H9 (cell line): ENCODE data around the gene MSMB. TPM values are rescaled to one million over a fixed set of nuclear protein-coding genes. Genes with fewer than 3 reads are reported as not detected.

Experiments
- DNase-seq: peaks from one replicate; pipeline ENCODE4 v3.0.0-alpha.2; 2017
- H2AFZ ChIP-seq: one replicate; pipeline ENCODE4 v1.6.1; 2013; ENCODE audit warnings: mild to moderate bottlenecking, low read length, control low read depth, moderate library complexity
- H2AK5ac ChIP-seq: 2 replicates; pipeline ENCODE4 v1.6.1; 2013; ENCODE audit warnings: low read length, control low read depth, mixed read lengths; ENCODE audit not compliant: insufficient read length
- H2BK120ac ChIP-seq: one replicate; pipeline ENCODE4 v1.6.1; 2013; ENCODE audit warnings: low read depth, mild to moderate bottlenecking, low read length, control low read depth, inconsistent platforms; ENCODE audit not compliant: poor library complexity, severe bottlenecking
- H2BK12ac ChIP-seq: 2 replicates; pipeline ENCODE4 v1.6.1; 2013; ENCODE audit warnings: low read length, control low read depth, mixed read lengths, low read depth; ENCODE audit not compliant: insufficient read length
- H2BK15ac ChIP-seq: 2 replicates; pipeline ENCODE4 v1.6.1; 2013; ENCODE audit warnings: low read depth, low read length, control low read depth
- H2BK20ac ChIP-seq: one replicate; pipeline ENCODE4 v1.6.1; 2013; ENCODE audit warnings: low read depth, mild to moderate bottlenecking, low read length, control low read depth, inconsistent platforms; ENCODE audit not compliant: poor library complexity, severe bottlenecking
- H2BK5ac ChIP-seq: 2 replicates; pipeline ENCODE4 v1.6.1; 2013; ENCODE audit warnings: low read length, control low read depth, mixed read lengths; ENCODE audit not compliant: insufficient read length
- H3K14ac ChIP-seq: 2 replicates; pipeline ENCODE4 v1.6.1; 2013; ENCODE audit warnings: low read length, control low read depth; ENCODE audit not compliant: insufficient read depth
- H3K18ac ChIP-seq: 2 replicates; pipeline ENCODE4 v1.6.1; 2013; ENCODE audit warnings: low read depth, mild to moderate bottlenecking, mixed read lengths, low read length, control low read depth; ENCODE audit not compliant: insufficient read length
- H3K23ac ChIP-seq: 2 replicates; pipeline ENCODE4 v1.6.1; 2013; ENCODE audit warnings: low read length, control low read depth, mixed read lengths, low read depth; ENCODE audit not compliant: insufficient read length
- H3K23me2 ChIP-seq: 2 replicates; pipeline ENCODE4 v1.6.1; 2013; ENCODE audit warnings: low read depth, mild to moderate bottlenecking, mixed read lengths, low read length, control low read depth; ENCODE audit not compliant: insufficient read length, poor library complexity, severe bottlenecking
- H3K27ac ChIP-seq: 2 replicates; pipeline ENCODE4 v1.5.1; 2013; ENCODE audit warnings: low read length, control low read depth, mixed read lengths, low read depth; ENCODE audit not compliant: insufficient read length
- H3K27me3 ChIP-seq: 2 replicates; pipeline ENCODE4 v1.6.1; 2013; ENCODE audit warnings: low read length, control low read depth, inconsistent platforms; ENCODE audit not compliant: insufficient read depth
- H3K4ac ChIP-seq: 2 replicates; pipeline ENCODE4 v1.6.1; 2013; ENCODE audit warnings: low read depth, mild to moderate bottlenecking, control low read depth, inconsistent platforms, low read length, moderate library complexity
- H3K4me1 ChIP-seq: 2 replicates; pipeline ENCODE4 v1.6.1; 2013; ENCODE audit warnings: low read length, control low read depth, inconsistent platforms; ENCODE audit not compliant: insufficient read depth
- H3K4me2 ChIP-seq: 2 replicates; pipeline ENCODE4 v1.6.1; 2013; ENCODE audit warnings: low read length, control low read depth, mixed read lengths; ENCODE audit not compliant: insufficient read length, insufficient read depth
- H3K56ac ChIP-seq: 2 replicates; pipeline ENCODE4 v1.6.1; 2013; ENCODE audit warnings: low read depth, mild to moderate bottlenecking, mixed read lengths, low read length, control low read depth; ENCODE audit not compliant: insufficient read length
- H3K79me1 ChIP-seq: 2 replicates; pipeline ENCODE4 v1.6.1; 2013; ENCODE audit warnings: low read depth, mild to moderate bottlenecking, moderate library complexity, low read length, control low read depth, inconsistent platforms; ENCODE audit not compliant: insufficient read depth, poor library complexity, severe bottlenecking
- H3K79me2 ChIP-seq: 2 replicates; pipeline ENCODE4 v1.6.1; 2013; ENCODE audit warnings: low read length, control low read depth, inconsistent platforms; ENCODE audit not compliant: insufficient read depth
- H3K9ac ChIP-seq: 2 replicates; pipeline ENCODE4 v1.6.1; 2013; ENCODE audit warnings: low read length, control low read depth, mixed read lengths; ENCODE audit not compliant: insufficient read length; ENCODE audit errors: extremely low read depth
- H3K9me3 ChIP-seq: one replicate; pipeline ENCODE4 v1.6.1; 2013; ENCODE audit warnings: low read depth, low read length, inconsistent platforms; ENCODE audit not compliant: control insufficient read depth
- H3T11ph ChIP-seq: one replicate; pipeline ENCODE4 v1.6.1; 2013; ENCODE audit warnings: mild to moderate bottlenecking, low read length, control low read depth, inconsistent platforms
- H4K20me1 ChIP-seq: one replicate; pipeline ENCODE4 v1.6.1; 2013; ENCODE audit not compliant: control insufficient read depth, insufficient read length, insufficient read depth
- H4K5ac ChIP-seq: 2 replicates; pipeline ENCODE4 v1.6.1; 2013; ENCODE audit warnings: low read depth, mild to moderate bottlenecking, mixed read lengths, low read length, control low read depth; ENCODE audit not compliant: insufficient read length
- H4K8ac ChIP-seq: replicated peaks from 2 replicates; pipeline ENCODE4 v1.6.1; 2013; ENCODE audit warnings: low read length, control low read depth, mixed read lengths, low read depth; ENCODE audit not compliant: insufficient read length
- H4K91ac ChIP-seq: 2 replicates; pipeline ENCODE4 v1.6.1; 2013; ENCODE audit warnings: low read depth, mild to moderate bottlenecking, moderate library complexity, mixed read lengths, low read length, control low read depth; ENCODE audit not compliant: insufficient read length
- H3K27ac Mint-ChIP-seq, 3 experiments: 2 replicates in 2 of 3; 3 replicates in 1 of 3; pipeline ENCODE4 v1.8.0; 2020 to 2021; ENCODE audit warnings: mixed read lengths in 3 of 3, mild to moderate bottlenecking in 1 of 3, moderate library complexity in 1 of 3
- H3K27me3 Mint-ChIP-seq: 2 replicates; pipeline ENCODE4 v1.8.0; 2021; ENCODE audit warnings: low read depth, mild to moderate bottlenecking, moderate library complexity, mixed read lengths
- H3K36me3 Mint-ChIP-seq, 3 experiments: 2 replicates in 2 of 3; 3 replicates in 1 of 3; pipeline ENCODE4 v1.8.0; 2020 to 2021; ENCODE audit warnings: low read depth in 3 of 3, mixed read lengths in 3 of 3; ENCODE audit not compliant: insufficient read depth in 1 of 3
- H3K4me1 Mint-ChIP-seq, 2 experiments: 2 replicates each; pipeline ENCODE4 v1.8.0; 2020; ENCODE audit warnings: mixed read lengths in 2 of 2
- H3K4me3 Mint-ChIP-seq, 2 experiments: 2 replicates in 1 of 2; 3 replicates in 1 of 2; pipeline ENCODE4 v1.8.0; 2020 to 2021; ENCODE audit warnings: mild to moderate bottlenecking in 2 of 2, mixed read lengths in 2 of 2, moderate library complexity in 1 of 2
- H3K9me3 Mint-ChIP-seq, 2 experiments: 2 replicates in 1 of 2; 3 replicates in 1 of 2; pipeline ENCODE4 v1.8.0; 2020; ENCODE audit warnings: mild to moderate bottlenecking in 2 of 2, mixed read lengths in 2 of 2, moderate library complexity in 1 of 2
- WGBS: extraction: QIAGEN DNeasy Blood & Tissue Kit; methylation state at CpG from one replicate; pipeline ENCODE4 v1.1.7; 2013; ENCODE audit warnings: missing lambda C conversion rate, low lambda C conversion rate, mixed read lengths; ENCODE audit not compliant: insufficient read length; ENCODE audit errors: extremely low coverage; 5-methylcytosine and 5-hydroxymethylcytosine counted together
- total RNA-seq: library from RNA; stranded (reverse); gene quantifications from 2 replicates; pipeline ENCODE4 v1.2.1, GENCODE V29; 2021
- TF ChIP-seq, protein P1 (sequence below): fragments of 200-600 bp; sonication (generic); conservative IDR thresholded peaks from 3 replicates; pipeline ENCODE4 v1.8.0; 2021; ENCODE audit warnings: antibody characterized with exemption, mild to moderate bottlenecking

MSMB gene
- total RNA-seq, 1 experiment from 2014 or later = not detected

DNA sequence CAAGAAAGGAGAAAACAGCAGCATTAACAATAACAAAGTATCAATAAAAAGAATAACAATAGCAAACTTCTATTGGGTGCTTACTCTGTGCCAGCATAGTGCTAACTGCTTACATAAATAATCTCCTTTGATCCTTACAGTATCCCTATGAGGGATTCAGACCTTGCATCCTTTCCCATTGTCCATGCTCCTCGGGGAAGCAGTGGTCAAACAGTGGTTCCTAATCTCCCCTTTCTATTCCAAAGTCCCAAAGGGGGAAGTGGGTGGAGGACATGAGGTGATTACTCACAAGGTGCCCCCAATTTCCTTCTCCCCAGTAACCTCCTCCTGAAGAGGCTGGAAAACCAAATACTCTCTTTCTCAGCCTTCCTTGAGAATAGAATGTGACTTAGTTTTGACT is 22.0 kb upstream of the MSMB start:
- Histone ChIP-seq H3K27me3 (no peaks in the 10 kb centered on the region), H3K14ac (no peak overlapping the region), H4K20me1 (no peaks in the 10 kb centered on the region), H2BK5ac (no peak overlapping the region), H2AFZ (no peak overlapping the region), H4K8ac (no peak overlapping the region), H4K5ac (no peak overlapping the region), H3K4me1 (no peaks in the 10 kb centered on the region), H3K9me3 (no peaks in the 10 kb centered on the region), H3K79me2 (no peaks in the 10 kb centered on the region), H3K56ac (no peak overlapping the region), H3K27ac (no peak overlapping the region), H3K23me2 (no peaks in the 10 kb centered on the region), H4K91ac (no peak overlapping the region), H3K18ac (no peak overlapping the region), H2BK20ac (no peak overlapping the region), H3K9ac (no peak overlapping the region), H3K4ac (no peak overlapping the region), H2BK120ac (no peak overlapping the region), H2BK15ac (no peak overlapping the region), H3T11ph (no peak overlapping the region), H3K23ac (no peak overlapping the region), H3K79me1 (no peaks in the 10 kb centered on the region), H2BK12ac (no peak overlapping the region), H2AK5ac (no peak overlapping the region), H3K4me2 (no peak overlapping the region)
- Mint-ChIP-seq H3K27ac (peak overlapping the region in 1 of 3 experiments; percentile 24; a peak in 2 of 7 replicates), H3K9me3 (peaks cover 2 to 12% of the 10 kb centered on the region in 2 experiments; a peak in 3 of 5 replicates), H3K4me1 (peaks cover 18 to 33% of the 10 kb centered on the region in 2 experiments), H3K4me3 (no peak overlapping the region), H3K36me3 (peaks cover 0 to 8% (median 0%) of the 10 kb centered on the region in 3 experiments; a peak in 4 of 7 replicates), H3K27me3 (peaks cover 28% of the 10 kb centered on the region)
- no peak for DNase-seq
- TF ChIP-seq, protein P1, sequence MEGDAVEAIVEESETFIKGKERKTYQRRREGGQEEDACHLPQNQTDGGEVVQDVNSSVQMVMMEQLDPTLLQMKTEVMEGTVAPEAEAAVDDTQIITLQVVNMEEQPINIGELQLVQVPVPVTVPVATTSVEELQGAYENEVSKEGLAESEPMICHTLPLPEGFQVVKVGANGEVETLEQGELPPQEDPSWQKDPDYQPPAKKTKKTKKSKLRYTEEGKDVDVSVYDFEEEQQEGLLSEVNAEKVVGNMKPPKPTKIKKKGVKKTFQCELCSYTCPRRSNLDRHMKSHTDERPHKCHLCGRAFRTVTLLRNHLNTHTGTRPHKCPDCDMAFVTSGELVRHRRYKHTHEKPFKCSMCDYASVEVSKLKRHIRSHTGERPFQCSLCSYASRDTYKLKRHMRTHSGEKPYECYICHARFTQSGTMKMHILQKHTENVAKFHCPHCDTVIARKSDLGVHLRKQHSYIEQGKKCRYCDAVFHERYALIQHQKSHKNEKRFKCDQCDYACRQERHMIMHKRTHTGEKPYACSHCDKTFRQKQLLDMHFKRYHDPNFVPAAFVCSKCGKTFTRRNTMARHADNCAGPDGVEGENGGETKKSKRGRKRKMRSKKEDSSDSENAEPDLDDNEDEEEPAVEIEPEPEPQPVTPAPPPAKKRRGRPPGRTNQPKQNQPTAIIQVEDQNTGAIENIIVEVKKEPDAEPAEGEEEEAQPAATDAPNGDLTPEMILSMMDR = no peak
- WGBS = no CpG with 5 or more reads among the region's 1 CpG
